ENCODE results near the gene OAT. TPM values are rescaled to one million over a fixed set of nuclear protein-coding genes. Genes with fewer than 3 reads are reported as not detected.

OAT gene
- total and polyA plus RNA-seq, 2 donors (not counting 3 experiments of a cell fraction or from before 2014, with no cell fraction given): 69.9 to 90.8 TPM

GRCh38 chr10:124362568-124362967, 56.2 kb downstream of the OAT start:
- CTCF ChIA-PET: interaction anchor here (2.0 kb wide), 1 partner anchor 26 kb away, joined by 6 read pairs; no protein-coding TSS in a partner anchor
- TF ChIP-seq MYC (IDR thresholded peaks at IDR 0.05; ENCODE audit: low read depth, low read length): no peak
- TF ChIP-seq FOS (IDR thresholded peaks at IDR 0.05; ENCODE audit: borderline replicate concordance, insufficient read depth, low read length): no peak
- no peak for TF ChIP-seq EZH2 (IDR thresholded peaks at IDR 0.05; ENCODE audit: borderline replicate concordance, low read depth, low read length, severe bottlenecking)
- no peak for TF ChIP-seq MAX (IDR thresholded peaks at IDR 0.05; ENCODE audit: insufficient read depth, insufficient read length)
- TF ChIP-seq POLR2A (IDR thresholded peaks at IDR 0.05; ENCODE audit: low read depth, low read length): no peak
- TF ChIP-seq POLR2AphosphoS5 (IDR thresholded peaks at IDR 0.05; ENCODE audit: insufficient read depth, low read depth, low read length): no peak
- TF ChIP-seq GATA2 (IDR thresholded peaks at IDR 0.05; ENCODE audit: insufficient read depth, insufficient read length, low read depth, low read length): no peak
- no peak for TF ChIP-seq CTCF (IDR thresholded peaks at IDR 0.05; ENCODE audit: extremely low read depth in 1 of 2, insufficient read depth in 1 of 2, low read depth in 1 of 2, low read length in 2 of 2)
- TF ChIP-seq JUN (IDR thresholded peaks at IDR 0.05; ENCODE audit: borderline replicate concordance, insufficient read depth, insufficient read length, low read depth): no peak
- no TSS peak for BruUV-seq (replicated peaks)
- no peaks in the 10 kb centered on the region for H4K20me1 ChIP-seq (replicated peaks; ENCODE audit: control insufficient read depth, extremely low read depth, insufficient read depth, low read length)
- no peak overlapping the region for H3K4me2 ChIP-seq (ENCODE audit: insufficient read depth, low read length)
- DNase-seq (ENCODE audit: low read depth, low spot score): no peak
- no peak overlapping the region for H3K27ac ChIP-seq (ENCODE audit: insufficient read depth, low read depth, low read length)
- H3K4me3 ChIP-seq (replicated peaks in 1 of 3; ENCODE audit: insufficient read depth in 1 of 3, low read depth in 1 of 3, low read length in 3 of 3): no peak overlapping the region
- dilution Hi-C loops (cut with MboI; ENCODE audit: extremely low pct_ligation_motif_present, low sequenced_read_pairs) (no loop called here), intact Hi-C loops (cut with micrococcal nuclease) (no loop called here)
- H2AFZ ChIP-seq (ENCODE audit: low read depth, low read length): no peak overlapping the region
- no peaks in the 10 kb centered on the region for H3K79me2 ChIP-seq (ENCODE audit: control insufficient read depth, insufficient read depth, low read length)
- H3K9ac ChIP-seq (replicated peaks; ENCODE audit: extremely low read depth, insufficient read depth, low read length): no peak overlapping the region
- H3K9me3 ChIP-seq (replicated peaks; ENCODE audit: control insufficient read depth, insufficient read depth, low read length): no peaks in the 10 kb centered on the region
- H3K4me1 ChIP-seq (ENCODE audit: control insufficient read depth, extremely low read depth, insufficient read depth, low read length): no peaks in the 10 kb centered on the region
- no peaks in the 10 kb centered on the region for H3K27me3 ChIP-seq (ENCODE audit: control insufficient read depth in 2 of 2, insufficient read depth in 2 of 2, low read length in 2 of 2)
- H3K36me3 ChIP-seq (ENCODE audit: control insufficient read depth in 2 of 2, extremely low read depth in 1 of 2, insufficient read depth in 2 of 2, low read length in 2 of 2): no peaks in the 10 kb centered on the region
- no peak for FAIRE-seq
- POLR2A ChIA-PET: no interaction called here
- no peaks in the 10 kb centered on the region for H3K9me1 ChIP-seq (replicated peaks; ENCODE audit: control insufficient read depth, extremely low read depth, insufficient read depth, low read length)
